ENCODE results near the gene BMERB1. TPM values are rescaled to one million over a fixed set of nuclear protein-coding genes. Genes with fewer than 3 reads are reported as not detected.

The BMERB1 gene
- total RNA-seq, 1 donor from 2014 or later: 22.6 TPM

DNA sequence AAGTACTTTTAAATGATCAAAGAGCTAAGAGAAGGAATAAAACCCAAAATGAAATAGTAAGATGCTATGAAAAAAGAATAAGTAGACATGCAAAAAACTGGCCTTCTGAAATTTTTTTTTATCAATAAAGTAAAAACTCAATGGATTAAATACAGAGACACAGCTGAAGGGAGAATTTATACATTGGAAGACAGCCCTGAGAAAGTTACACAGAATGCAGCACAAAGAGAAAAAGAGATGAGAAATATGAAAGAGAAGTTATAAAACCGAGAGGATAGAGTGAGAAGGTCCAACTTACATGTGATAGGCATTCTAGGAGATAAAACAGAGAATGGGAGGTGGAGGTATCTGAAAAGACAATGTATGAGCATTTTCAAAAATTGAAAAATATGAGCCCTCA is 151.6 kb downstream of the BMERB1 start:
- Histone ChIP-seq H3K27me3 (no peaks in the 10 kb centered on the region), H3K9me3 (no peaks in the 10 kb centered on the region), H3K27ac (no peak overlapping the region), H3K4me3 (no peak overlapping the region), H3K4me1 (peaks cover 22% of the 10 kb centered on the region), H3K36me3 (peaks cover 14% of the 10 kb centered on the region)
- no peak for DNase-seq
- intact Hi-C loops (cut with DNase I): no loop called here
- no peak for TF ChIP-seq CTCF (IDR thresholded peaks at IDR 0.05)
- ATAC-seq: no peak

GRCh38 chr16:15586716-15587115 is 152.3 kb downstream of the BMERB1 start:
- Histone ChIP-seq H3K27ac (no peak overlapping the region), H3K36me3 (peaks cover 14% of the 10 kb centered on the region), H3K4me1 (peaks cover 27% of the 10 kb centered on the region), H3K4me3 (no peak overlapping the region), H3K27me3 (no peaks in the 10 kb centered on the region), H3K9me3 (no peaks in the 10 kb centered on the region)
- intact Hi-C loops (cut with DNase I): no loop called here
- ATAC-seq: no peak
- TF ChIP-seq CTCF (IDR thresholded peaks at IDR 0.05): no peak
- DNase-seq: no peak

DNA sequence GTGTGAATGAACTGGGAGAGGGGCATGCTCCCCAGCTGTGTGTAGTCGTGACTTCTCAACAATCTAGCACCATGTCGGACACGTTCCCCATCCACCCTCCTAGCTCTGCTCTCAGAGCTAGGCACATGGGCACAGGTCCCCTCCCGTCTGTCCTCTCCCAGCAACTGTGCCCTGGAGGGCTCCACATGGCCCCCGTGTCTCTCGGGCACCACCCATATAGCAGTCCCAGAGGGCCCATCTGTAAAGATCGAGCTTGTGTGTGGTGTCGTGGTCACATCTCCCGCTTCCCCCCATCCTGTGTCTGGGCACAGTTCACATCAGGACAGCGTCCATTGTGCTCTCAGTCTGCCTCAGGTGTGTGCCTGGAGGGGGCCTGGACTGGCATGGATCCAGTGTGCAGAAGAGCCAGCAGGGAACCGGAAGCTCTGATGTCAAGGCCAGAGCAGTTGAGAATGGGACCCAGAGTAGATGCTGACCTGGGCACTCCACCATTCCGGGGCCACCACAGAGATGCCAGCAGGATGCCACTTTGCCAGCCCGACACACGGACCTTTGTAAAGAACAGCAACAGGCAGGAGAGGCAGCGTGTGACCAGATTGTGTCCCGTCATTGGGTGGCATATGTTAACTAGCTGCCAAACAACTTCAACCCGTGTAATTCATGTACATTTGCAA is 152.9 kb downstream of the BMERB1 start:
- TF ChIP-seq CTCF (IDR thresholded peaks at IDR 0.05): no peak
- H3K9me3 ChIP-seq: no peaks in the 10 kb centered on the region
- no peak for DNase-seq
- no peaks in the 10 kb centered on the region for H3K27me3 ChIP-seq
- intact Hi-C loops (cut with DNase I): no loop called here
- H3K36me3 ChIP-seq: peaks cover 14% of the 10 kb centered on the region
- no peak overlapping the region for H3K4me3 ChIP-seq
- no peak for ATAC-seq
- H3K27ac ChIP-seq: no peak overlapping the region
- peaks cover 24% of the 10 kb centered on the region for H3K4me1 ChIP-seq

- no peak for ATAC-seq
Measured at GRCh38 chr16:15592324-15592723, 157.9 kb downstream of the BMERB1 start.

GRCh38 chr16:15593235-15593634 is 158.8 kb downstream of the BMERB1 start:
- no peak for TF ChIP-seq CTCF (IDR thresholded peaks at IDR 0.05)
- H3K27me3 ChIP-seq: no peaks in the 10 kb centered on the region
- no peak overlapping the region for H3K4me3 ChIP-seq
- peak; percentile 73 for DNase-seq
- intact Hi-C loops (cut with DNase I): no loop called here
- peak; percentile 6 for ATAC-seq
- no peaks in the 10 kb centered on the region for H3K9me3 ChIP-seq
- H3K4me1 ChIP-seq: peaks cover 31% of the 10 kb centered on the region
- peaks cover 40% of the 10 kb centered on the region for H3K36me3 ChIP-seq
- peak overlapping the region; percentile 30 for H3K27ac ChIP-seq

More at GRCh38 chr16:15592324-15592723, 157.9 kb downstream of the BMERB1 start:
- no peak overlapping the region for H3K4me3 ChIP-seq
- no peaks in the 10 kb centered on the region for H3K27me3 ChIP-seq
- no peaks in the 10 kb centered on the region for H3K9me3 ChIP-seq
- H3K27ac ChIP-seq: peak overlapping the region; percentile 63
- DNase-seq: no peak
- no peak for TF ChIP-seq CTCF (IDR thresholded peaks at IDR 0.05)
- H3K36me3 ChIP-seq: peaks cover 37% of the 10 kb centered on the region
- H3K4me1 ChIP-seq: peaks cover 31% of the 10 kb centered on the region
- intact Hi-C loops (cut with DNase I): no loop called here

Data from upper lobe of right lung (tissue), 1 donor.